Keratinocyte (primary cell): ENCODE results near the gene NR1I3.

ENCODE experiments used
- CTCF ChIP-seq, 3 experiments: IDR thresholded peaks in 1 of 3; conservative IDR thresholded peaks in 1 of 3; optimal IDR thresholded peaks in 1 of 3; 2 replicates in 2 of 3; 3 replicates in 1 of 3; pipeline versions ENCODE3 to v1.5.1; 2011; ENCODE audit warnings: low read length in 3 of 3, mild to moderate bottlenecking in 3 of 3, moderate library complexity in 2 of 3, control low read depth in 1 of 3, inconsistent platforms in 1 of 3; ENCODE audit not compliant: insufficient read depth in 2 of 3; ENCODE audit errors: extremely low read depth in 1 of 3
- EZH2 ChIP-seq: IDR thresholded peaks from one replicate; pipeline ENCODE4 v1.6.1; 2012; ENCODE audit warnings: inconsistent platforms, mild to moderate bottlenecking, low read length, moderate library complexity

- TF ChIP-seq CTCF (optimal IDR thresholded peaks at IDR 0.05 in 1 of 3, IDR thresholded peaks at IDR 0.05 in 1 of 3, conservative IDR thresholded peaks at IDR 0.05 in 1 of 3; ENCODE audit: extremely low read depth in 1 of 3, insufficient read depth in 2 of 3, low read length in 3 of 3) (no peak), EZH2 (no peak)
Measured at GRCh38 chr1:161191971-161192370, 46.0 kb downstream of the NR1I3 start.
